Muscle of back (tissue), 11 donors: ENCODE measurements around the gene VIT. TPM values are rescaled to one million over a fixed set of nuclear protein-coding genes. Genes with fewer than 3 reads are reported as not detected.

Experiments used
- DNase-seq, 3 donors: peaks; one replicate each; pipeline versions ENCODE4 v3.0.0 to v3.0.0-alpha.2; 2013
- polyA plus RNA-seq, 10 donors: library from polyadenylated mRNA; unstranded; fragments of 120-200 nt; gene quantifications; one replicate each; pipeline ENCODE4 v1.2.1, GENCODE V29; 2013; ENCODE audit not compliant: insufficient read length in 10 of 10

The VIT gene
- polyA plus RNA-seq, 10 donors, result 1.9 to 7.2 (median 4.6) TPM

DNA sequence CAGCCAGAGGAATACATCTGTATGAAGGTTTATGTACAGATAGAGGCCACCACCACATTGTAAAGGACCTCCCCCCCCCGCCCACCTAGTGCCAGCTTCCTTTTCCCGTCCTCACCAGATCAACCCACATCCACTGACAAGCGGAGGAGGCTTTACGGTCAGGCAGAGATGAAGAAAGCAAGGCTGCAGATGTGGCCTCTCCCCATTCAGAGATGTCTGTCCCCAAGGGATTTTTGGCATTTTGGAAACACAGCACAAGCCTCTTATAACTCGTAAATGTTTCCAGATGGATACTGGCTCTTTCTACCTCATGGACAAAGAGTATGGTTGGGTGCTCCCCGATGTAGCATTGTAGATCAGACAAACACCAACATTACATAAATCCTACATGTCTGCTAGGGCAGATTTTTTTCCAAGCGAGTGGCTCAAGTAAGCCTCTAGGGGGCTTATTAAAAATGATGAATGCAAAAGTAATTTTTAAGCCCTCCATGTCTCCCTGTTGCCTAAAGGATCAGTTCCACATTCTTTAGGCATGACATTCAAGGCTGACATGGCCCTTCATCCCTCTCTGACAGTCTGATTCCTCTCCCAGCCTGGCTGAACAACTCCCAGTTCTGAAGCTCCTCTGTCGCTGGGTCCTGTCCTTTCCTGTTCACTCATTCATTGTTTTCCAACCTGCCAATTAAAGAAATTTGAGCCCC is 11.7 kb downstream of the VIT start:
- peak; percentile 78 to 92 (median 84) for DNase-seq

DNA sequence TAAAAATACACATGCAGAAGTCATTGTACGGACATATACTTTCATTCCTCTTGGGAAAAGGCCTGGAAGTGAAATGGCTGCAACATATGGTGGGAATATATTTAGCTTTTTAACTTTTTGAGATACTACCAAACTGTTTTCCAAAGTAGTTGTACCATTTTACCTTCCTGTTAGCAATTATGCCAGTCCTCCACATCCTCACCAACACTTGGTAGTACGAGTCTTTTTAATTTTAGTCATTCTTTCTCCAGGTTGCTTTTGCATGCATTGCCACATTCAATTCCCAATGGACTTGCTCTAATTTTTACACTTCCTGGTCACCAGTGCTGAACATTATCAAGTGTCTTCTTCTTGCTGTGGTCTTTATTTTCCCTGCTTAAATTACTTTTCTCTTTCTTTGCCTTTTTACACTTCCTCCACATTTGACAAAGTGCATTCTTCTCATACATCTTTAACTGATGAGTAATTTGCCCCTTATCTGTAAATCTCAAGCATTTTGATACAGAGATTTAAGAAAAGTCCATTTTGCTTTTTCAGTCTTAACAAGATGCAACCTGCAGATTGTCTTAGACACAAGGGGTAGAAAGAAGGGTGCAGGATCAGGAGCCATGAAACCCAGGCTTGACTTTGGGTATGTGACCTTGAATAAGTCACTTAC is 14.5 kb downstream of the VIT start:
- DNase-seq, result no peak

- DNase-seq, result no peak
Observed at GRCh38 chr2:36711741-36712314, 15.3 kb downstream of the VIT start.

GRCh38 chr2:36713310-36713709 is 16.8 kb downstream of the VIT start:
- no peak for DNase-seq

DNA sequence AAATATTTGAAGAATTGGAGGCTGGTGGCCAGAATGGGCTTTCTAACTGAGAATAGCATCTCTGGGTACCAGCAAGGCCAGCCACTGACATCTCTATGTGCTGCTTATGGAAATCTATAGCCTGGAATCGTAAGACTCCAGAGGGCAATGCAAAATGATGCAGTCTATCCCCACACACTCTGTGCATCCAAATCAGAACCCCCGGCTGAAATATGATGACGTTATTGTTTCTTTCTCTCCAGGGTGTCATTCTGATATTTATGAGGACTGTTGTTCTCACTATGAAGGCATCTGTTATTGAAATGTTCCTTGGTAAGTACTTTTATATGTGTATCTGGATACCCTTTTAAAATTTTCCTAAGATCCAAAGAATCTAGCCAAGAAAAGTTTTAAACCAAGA is 19.6 kb downstream of the VIT start:
- DNase-seq, result peak in 1 of 3 donors; percentile 64

- DNase-seq, result no peak
Observed at GRCh38 chr2:36717603-36718266, 21.2 kb downstream of the VIT start.

GRCh38 chr2:36727550-36727949 is 31.0 kb downstream of the VIT start:
- DNase-seq, result no peak

- no peak for DNase-seq
Observed at GRCh38 chr2:36729067-36729466, 32.6 kb downstream of the VIT start.

GRCh38 chr2:36731941-36732672 is 35.6 kb downstream of the VIT start:
- peak; percentile 37 to 86 (median 79) for DNase-seq

DNA sequence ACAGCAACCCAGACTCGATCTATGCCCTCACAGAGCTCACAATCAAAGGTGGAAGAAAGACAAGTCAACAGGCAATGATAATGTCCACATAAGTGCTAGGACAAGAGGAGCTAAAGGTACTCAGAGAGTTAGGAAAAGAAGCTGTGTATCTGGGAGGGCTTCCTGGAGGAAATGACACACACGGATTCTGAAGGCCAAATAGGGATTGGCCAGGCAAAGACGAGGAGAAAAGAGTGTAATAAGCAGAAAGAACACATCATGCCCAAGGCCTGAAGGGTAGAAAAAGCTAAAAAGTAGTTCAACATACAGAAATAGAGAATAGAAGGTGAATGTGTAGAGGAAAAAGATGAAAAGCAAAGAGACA is 36.1 kb downstream of the VIT start:
- DNase-seq, result no peak

DNA sequence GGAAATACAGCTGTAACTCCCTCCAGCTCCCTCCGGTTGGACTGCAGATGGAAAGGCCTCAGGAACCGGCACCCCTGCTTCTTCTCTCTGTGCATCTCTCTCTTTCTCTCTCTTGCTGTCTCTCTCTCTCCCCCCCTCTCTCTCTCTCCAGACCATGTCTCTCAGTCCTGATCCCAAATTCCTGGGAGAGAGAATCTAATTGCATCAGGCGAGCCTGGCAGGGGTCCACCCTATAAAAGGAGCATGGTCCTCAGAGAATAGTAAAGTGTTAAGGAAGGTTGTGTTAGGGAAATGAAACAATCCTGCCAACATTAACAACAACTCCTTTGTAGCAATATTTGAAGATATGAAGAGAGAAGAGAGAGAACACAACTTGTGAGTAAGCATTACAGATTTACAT is 36.7 kb downstream of the VIT start:
- peak in 1 of 3 donors; percentile 42 for DNase-seq

GRCh38 chr2:36734304-36734703 is 37.8 kb downstream of the VIT start:
- DNase-seq, result no peak

- DNase-seq, result no peak
Observed at GRCh38 chr2:36737131-36737750, 40.7 kb downstream of the VIT start.

DNA sequence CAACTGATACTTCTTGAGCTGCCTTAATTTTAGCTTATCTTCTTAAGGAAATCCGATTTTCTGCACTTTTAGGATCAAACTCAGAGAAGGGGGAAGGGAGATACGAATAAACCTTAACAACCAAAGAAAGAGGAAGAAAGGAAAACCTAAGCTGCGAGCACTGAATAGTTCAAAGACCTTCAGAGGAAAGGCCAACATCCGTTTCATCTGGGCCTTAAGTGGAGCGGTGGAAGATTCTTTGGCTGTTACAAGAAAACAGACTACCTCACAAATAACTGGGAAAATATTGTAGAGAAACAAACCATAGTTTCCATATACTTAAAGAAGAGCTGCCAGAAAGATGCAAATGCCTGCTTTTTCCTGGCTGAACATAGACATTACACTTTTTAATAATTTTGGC is 43.6 kb downstream of the VIT start:
- peak in 1 of 3 donors; percentile 56 for DNase-seq

DNA sequence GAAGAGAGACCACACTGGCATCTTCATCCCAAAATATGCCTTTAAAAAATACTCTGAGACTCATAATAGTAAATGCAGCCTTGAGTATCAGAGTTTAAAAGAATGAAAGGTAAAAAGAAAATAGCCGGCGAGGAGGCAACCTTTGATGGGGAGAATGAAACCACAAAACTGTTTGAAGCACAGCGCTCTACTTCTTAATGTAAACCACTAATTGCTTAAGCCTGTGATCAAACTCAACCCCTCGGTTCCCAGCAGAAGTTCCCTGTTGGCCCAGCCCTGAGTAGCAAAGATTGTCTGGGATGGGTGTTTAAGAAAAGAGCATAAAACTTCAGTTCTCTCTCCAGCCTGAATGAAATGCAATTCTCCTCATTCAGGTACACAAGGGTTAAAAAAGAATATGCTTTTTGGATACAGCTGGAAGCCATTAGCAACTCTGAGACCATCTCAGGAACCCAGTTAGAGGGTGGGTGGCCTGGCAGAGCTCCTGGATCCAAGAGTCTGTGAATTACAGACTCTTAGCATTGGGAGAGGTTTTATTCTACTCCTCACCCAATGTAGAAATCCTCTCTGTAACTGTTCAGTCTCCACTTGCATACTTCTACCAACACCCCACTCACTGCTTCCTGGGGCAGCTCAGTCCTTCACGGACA is 44.8 kb downstream of the VIT start:
- peak in 2 of 3 donors; percentile 49 to 64 for DNase-seq

DNA sequence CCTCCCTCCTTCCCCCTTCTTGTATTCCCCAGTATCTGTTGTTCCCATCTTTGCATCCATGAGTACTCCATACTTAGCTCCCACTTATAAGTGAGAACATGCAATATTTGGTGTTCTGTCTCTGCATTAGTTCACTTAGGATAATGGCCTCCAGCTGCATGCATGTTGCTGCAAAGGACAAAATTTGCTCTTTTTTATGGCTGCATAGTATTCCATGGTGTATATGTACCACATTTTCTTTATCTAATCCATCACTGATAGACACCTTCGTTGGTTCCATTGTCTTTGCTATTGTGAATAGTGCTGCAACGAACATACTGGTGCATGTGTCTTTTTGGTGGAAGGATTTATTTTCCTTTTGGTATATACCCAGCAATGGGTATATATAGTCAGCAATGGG is 47.4 kb downstream of the VIT start:
- DNase-seq, result no peak

DNA sequence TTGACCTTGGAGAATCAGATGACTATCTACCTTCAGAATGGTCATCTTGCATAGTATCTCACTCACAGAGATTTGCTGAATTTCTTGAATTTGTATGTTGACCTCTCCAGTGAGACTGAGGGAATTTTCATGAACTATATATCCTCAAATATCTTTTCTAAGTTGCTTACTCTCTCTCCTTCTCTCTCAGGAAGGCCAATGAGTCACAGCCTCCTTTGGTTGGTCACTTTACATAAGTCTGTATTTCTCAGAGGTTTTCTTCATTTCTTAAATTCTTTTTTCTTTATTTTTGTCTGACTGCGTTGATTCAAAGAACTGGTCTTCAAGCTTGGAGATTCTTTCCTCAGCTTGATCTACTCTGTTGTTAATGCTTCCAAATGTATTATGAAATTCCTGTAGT is 51.7 kb downstream of the VIT start:
- DNase-seq, result no peak

GRCh38 chr2:36750101-36750500 is 53.6 kb downstream of the VIT start:
- no peak for DNase-seq

DNA sequence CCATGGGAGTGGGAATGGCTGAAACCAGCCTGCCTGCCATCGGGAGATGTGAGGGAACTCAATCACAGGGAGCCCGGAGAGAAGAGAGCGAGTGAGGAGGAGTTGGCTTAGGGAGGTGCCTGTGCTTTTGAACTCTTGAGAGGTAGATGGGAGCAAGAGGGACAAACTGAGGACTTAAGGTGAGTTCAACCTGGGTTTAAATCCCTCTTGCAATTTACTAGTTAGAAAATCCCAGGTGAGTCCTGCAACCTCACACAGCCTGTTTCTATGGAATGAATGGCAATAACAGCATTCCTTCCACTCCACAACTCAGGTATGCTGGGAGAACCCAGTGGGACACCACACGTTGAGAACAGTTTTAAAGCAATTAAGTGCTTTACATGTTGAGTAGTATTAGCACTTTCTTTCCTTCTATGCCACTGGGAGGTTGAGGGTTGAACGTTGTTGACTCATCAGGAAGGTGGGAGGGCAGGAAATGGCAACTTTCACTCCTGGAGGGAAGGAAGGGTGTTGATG is 57.3 kb downstream of the VIT start:
- DNase-seq, result no peak

GRCh38 chr2:36754578-36754977 is 58.1 kb downstream of the VIT start:
- DNase-seq, result no peak

- no peak for DNase-seq
Observed at GRCh38 chr2:36756438-36756837, 59.9 kb downstream of the VIT start.
